OCI-LY1 (cell line): ENCODE data around the gene MYO1A.

Experiments used
- EZH2 ChIP-seq: fragments of 200-600 bp; sonication (generic), shearing (Covaris generic); IDR thresholded peaks from 2 replicates; pipeline ENCODE4 v1.8.0; 2017; ENCODE audit warnings: borderline replicate concordance, mixed run types, mild to moderate bottlenecking, antibody characterized with exemption, low read length, moderate library complexity, mixed read lengths
- TF ChIP-seq, protein P1 (sequence below): fragments of 200-600 bp; sonication (generic), shearing (Covaris generic); IDR thresholded peaks from 2 replicates; pipeline ENCODE4 v1.5.1; 2017; ENCODE audit warnings: mild to moderate bottlenecking, antibody characterized with exemption, low read length, moderate library complexity, mixed read lengths

DNA sequence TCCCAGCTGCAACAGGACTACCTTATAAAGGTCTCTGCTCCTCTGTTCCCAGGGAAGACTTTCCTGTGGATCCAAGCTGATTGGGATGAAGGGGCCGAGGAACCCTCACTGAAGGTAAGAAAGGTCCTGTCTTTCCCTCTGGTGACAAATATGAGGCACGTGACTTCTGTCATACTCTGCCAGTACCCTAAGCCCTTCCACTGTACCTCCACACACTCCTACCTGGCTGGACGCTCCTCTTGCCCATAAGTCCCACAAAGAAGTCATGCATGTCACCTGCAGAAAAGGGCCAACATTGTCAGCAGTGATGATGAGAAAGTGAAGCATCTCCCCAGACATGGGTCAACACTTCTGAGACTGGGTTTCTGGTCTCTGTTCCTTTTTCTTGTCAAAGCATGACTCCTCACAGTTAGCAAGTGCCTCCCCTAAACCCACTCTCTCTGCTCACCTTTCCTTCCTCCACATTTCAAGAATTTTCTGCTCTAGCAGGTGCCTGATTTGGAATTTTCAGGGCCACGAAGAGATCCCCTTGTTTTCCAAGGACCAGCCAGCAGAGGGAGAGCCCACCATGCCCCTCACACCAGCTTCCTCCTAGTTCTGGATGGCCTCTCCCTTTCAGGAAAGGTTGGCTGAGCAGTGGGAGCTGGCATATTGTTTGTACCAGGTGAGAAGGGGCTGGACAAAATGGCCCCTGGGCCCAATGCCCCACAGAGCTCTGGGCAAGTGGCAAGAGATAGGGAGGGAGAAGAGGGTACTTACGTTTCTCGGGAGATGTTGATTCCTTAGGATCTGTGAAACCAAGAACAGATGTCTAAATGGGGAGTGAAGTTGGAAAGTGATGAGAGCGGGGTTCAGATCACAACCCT is 37.1 kb downstream of the MYO1A start:
- no peak for TF ChIP-seq EZH2
- TF ChIP-seq, protein P1, sequence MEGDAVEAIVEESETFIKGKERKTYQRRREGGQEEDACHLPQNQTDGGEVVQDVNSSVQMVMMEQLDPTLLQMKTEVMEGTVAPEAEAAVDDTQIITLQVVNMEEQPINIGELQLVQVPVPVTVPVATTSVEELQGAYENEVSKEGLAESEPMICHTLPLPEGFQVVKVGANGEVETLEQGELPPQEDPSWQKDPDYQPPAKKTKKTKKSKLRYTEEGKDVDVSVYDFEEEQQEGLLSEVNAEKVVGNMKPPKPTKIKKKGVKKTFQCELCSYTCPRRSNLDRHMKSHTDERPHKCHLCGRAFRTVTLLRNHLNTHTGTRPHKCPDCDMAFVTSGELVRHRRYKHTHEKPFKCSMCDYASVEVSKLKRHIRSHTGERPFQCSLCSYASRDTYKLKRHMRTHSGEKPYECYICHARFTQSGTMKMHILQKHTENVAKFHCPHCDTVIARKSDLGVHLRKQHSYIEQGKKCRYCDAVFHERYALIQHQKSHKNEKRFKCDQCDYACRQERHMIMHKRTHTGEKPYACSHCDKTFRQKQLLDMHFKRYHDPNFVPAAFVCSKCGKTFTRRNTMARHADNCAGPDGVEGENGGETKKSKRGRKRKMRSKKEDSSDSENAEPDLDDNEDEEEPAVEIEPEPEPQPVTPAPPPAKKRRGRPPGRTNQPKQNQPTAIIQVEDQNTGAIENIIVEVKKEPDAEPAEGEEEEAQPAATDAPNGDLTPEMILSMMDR: no peak
